HT1080 (cell line): ENCODE data around the gene MRPS26. TPM values are rescaled to one million over a fixed set of nuclear protein-coding genes. Genes with fewer than 3 reads are reported as not detected.
"Not testable (repeated sequence)": the region's sequence is repeated elsewhere in the genome, so short reads cannot be mapped to it uniquely, and the experiment has no call there.

ENCODE experiments used
- DNase-seq: peaks from one replicate; pipeline ENCODE4 v3.0.0-alpha.2; 2015; ENCODE audit warnings: low read depth
- total RNA-seq: library from RNA; depleted of rRNA; stranded (reverse); fragments of >200 nt; shearing (Covaris generic); gene quantifications from 2 replicates; pipeline ENCODE4 v1.2.3, GENCODE V29; 2014

Gene MRPS26
- total RNA-seq, 1 experiment from 2014 or later, result 179 TPM

GRCh38 chr20:3072530-3073250 lies 26.8 kb downstream of the MRPS26 start:
- no peak for DNase-seq

- not testable (repeated sequence) for DNase-seq
Observed at GRCh38 chr20:3073251-3073643, 27.4 kb downstream of the MRPS26 start.

GRCh38 chr20:3074812-3075211 lies 29.0 kb downstream of the MRPS26 start:
- DNase-seq, result no peak

- DNase-seq, result not testable (repeated sequence)
Observed at GRCh38 chr20:3075315-3075714, 29.5 kb downstream of the MRPS26 start.

- DNase-seq, result no peak
Observed at GRCh38 chr20:3077618-3078134, 31.8 kb downstream of the MRPS26 start.

- no peak for DNase-seq
Observed at GRCh38 chr20:3080939-3081388, 35.1 kb downstream of the MRPS26 start.

GRCh38 chr20:3081641-3082040 lies 35.8 kb downstream of the MRPS26 start:
- no peak for DNase-seq

- no peak for DNase-seq
Observed at GRCh38 chr20:3082306-3082951, 36.6 kb downstream of the MRPS26 start.

GRCh38 chr20:3082955-3083952 lies 37.4 kb downstream of the MRPS26 start:
- DNase-seq, result no peak

- no peak for DNase-seq
Observed at GRCh38 chr20:3084283-3084985, 38.6 kb downstream of the MRPS26 start, which contains the start of gene AVP. AVP (minus strand) TSS chr20:3084724; CDS start chr20:3084674, 50 bp downstream.

GRCh38 chr20:3084986-3085360 lies 39.1 kb downstream of the MRPS26 start:
- DNase-seq, result no peak

GRCh38 chr20:3085571-3086072 lies 39.8 kb downstream of the MRPS26 start:
- no peak for DNase-seq

GRCh38 chr20:3088031-3088430 lies 42.2 kb downstream of the MRPS26 start:
- no peak for DNase-seq

- no peak for DNase-seq
Observed at GRCh38 chr20:3090565-3090964, 44.7 kb downstream of the MRPS26 start.

GRCh38 chr20:3092611-3093379 lies 46.9 kb downstream of the MRPS26 start:
- no peak for DNase-seq

GRCh38 chr20:3093861-3094361 lies 48.1 kb downstream of the MRPS26 start:
- DNase-seq, result no peak

GRCh38 chr20:3094848-3095629 lies 49.2 kb downstream of the MRPS26 start:
- no peak for DNase-seq
